Nephron progenitor cell (in vitro differentiated cells): Measurements from ENCODE around the gene CDH4.

ENCODE experiments used
- DNase-seq: peaks from one replicate; pipeline ENCODE4 v3.0.0; 2021
- H3K27ac Mint-ChIP-seq: 2 replicates; pipeline ENCODE4 v1.8.0; 2021; ENCODE audit warnings: mild to moderate bottlenecking, moderate library complexity, mixed read lengths
- H3K27me3 Mint-ChIP-seq: 2 replicates; pipeline ENCODE4 v1.8.0; 2021; ENCODE audit warnings: mild to moderate bottlenecking, low read depth, mixed read lengths; ENCODE audit not compliant: poor library complexity
- H3K36me3 Mint-ChIP-seq: 2 replicates; pipeline ENCODE4 v1.8.0; 2021; ENCODE audit warnings: low read depth, mixed read lengths
- H3K4me1 Mint-ChIP-seq: 2 replicates; pipeline ENCODE4 v1.8.0; 2021; ENCODE audit warnings: mixed read lengths
- H3K4me3 Mint-ChIP-seq: 2 replicates; pipeline ENCODE4 v1.8.0; 2021; ENCODE audit warnings: mild to moderate bottlenecking, moderate library complexity, mixed read lengths
- H3K9me3 Mint-ChIP-seq: 2 replicates; pipeline ENCODE4 v1.8.0; 2021; ENCODE audit warnings: mild to moderate bottlenecking, moderate library complexity, mixed read lengths
- TF ChIP-seq, protein P1 (sequence below): fragments of 200-600 bp; sonication (generic); IDR thresholded peaks from 2 replicates; pipeline ENCODE4 v1.5.0; 2021; ENCODE audit warnings: antibody characterized with exemption

CDH4 gene

DNA sequence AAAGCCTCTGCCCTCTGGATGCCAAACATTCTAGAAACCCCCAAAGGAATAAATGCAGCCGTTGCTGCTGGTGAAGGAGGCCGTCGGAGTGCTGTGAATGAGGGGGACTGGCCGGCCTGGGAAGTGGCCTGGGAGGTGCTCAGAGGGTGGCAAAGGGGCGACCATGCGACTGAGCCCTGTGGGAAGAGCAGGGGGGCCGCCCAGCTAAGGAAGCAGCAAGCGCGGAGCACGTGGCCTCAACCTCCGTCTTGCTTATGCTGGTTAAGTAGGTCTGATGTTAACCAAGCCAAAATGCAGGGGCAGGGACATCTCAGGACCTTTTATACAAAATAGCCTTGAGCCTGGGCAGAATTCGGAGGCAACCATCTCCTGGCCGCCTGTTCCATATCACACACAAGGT, 432.1 kb downstream of the CDH4 start:
- H3K27me3 Mint-ChIP-seq, result peaks cover 44% of the 10 kb centered on the region
- TF ChIP-seq, protein P1, sequence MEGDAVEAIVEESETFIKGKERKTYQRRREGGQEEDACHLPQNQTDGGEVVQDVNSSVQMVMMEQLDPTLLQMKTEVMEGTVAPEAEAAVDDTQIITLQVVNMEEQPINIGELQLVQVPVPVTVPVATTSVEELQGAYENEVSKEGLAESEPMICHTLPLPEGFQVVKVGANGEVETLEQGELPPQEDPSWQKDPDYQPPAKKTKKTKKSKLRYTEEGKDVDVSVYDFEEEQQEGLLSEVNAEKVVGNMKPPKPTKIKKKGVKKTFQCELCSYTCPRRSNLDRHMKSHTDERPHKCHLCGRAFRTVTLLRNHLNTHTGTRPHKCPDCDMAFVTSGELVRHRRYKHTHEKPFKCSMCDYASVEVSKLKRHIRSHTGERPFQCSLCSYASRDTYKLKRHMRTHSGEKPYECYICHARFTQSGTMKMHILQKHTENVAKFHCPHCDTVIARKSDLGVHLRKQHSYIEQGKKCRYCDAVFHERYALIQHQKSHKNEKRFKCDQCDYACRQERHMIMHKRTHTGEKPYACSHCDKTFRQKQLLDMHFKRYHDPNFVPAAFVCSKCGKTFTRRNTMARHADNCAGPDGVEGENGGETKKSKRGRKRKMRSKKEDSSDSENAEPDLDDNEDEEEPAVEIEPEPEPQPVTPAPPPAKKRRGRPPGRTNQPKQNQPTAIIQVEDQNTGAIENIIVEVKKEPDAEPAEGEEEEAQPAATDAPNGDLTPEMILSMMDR, result no peak
- no peak overlapping the region for H3K4me3 Mint-ChIP-seq
- no peaks in the 10 kb centered on the region for H3K9me3 Mint-ChIP-seq
- peaks cover 6% of the 10 kb centered on the region for H3K4me1 Mint-ChIP-seq
- no peak overlapping the region for H3K27ac Mint-ChIP-seq
- DNase-seq, result no peak
- no peaks in the 10 kb centered on the region for H3K36me3 Mint-ChIP-seq

DNA sequence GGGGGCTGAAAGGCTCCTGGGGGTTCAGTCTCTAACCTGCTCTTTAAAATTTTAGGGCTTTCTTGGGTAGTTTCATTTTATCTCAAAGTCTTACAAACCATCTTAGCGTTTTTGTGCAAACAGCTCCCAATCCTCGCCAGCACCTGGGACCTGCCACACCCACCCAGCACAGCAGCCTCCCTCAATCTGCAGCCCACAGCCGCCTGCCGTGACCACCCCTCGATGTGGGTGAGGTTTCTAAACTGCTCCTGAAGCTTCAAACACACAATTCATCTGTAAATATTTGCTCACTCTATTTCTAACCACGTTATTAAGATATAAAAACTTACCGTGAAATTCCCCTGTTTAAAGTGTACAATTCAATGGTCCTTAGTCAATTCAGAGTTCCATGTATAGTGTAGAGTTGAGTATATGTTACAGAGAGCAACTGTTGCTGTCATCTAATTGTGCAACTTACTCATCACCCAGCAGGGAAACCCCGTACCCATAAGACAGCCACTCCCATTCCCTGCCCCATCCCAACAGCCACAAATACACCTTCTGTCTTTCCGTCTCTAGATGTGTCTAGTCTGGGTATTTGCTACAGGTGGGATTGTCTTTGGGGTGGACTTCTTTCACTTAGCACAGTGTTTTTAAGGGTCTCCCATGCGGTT, 432.6 kb downstream of the CDH4 start:
- Mint-ChIP-seq H3K27ac (no peak overlapping the region), H3K27me3 (peaks cover 44% of the 10 kb centered on the region), H3K9me3 (no peaks in the 10 kb centered on the region), H3K4me3 (no peak overlapping the region), H3K36me3 (no peaks in the 10 kb centered on the region), H3K4me1 (peaks cover 6% of the 10 kb centered on the region)
- TF ChIP-seq, protein P1, result no peak
- DNase-seq, result no peak

DNA sequence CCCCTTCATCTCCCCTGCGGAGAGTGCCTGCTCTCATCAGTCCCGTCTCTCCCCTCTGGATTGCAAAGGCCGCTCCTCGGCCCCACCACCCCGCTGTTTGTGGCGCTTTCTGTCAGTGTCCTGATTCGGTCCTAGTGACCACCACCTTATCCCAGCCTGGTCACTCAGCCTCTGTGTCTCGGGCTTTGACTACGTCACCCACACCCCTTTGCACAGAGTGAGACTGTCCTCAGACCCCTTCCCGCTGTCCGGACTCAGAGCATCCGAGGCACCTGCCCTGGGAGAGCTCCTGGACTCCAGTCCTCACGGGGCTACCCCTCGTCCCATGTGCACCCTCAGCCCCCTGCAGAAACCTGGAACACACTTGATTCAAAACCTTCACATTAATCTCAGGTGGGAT, 433.4 kb downstream of the CDH4 start:
- Mint-ChIP-seq H3K4me1 (peaks cover 6% of the 10 kb centered on the region), H3K27me3 (peaks cover 44% of the 10 kb centered on the region), H3K9me3 (no peaks in the 10 kb centered on the region), H3K27ac (no peak overlapping the region), H3K36me3 (no peaks in the 10 kb centered on the region), H3K4me3 (no peak overlapping the region)
- no peak for DNase-seq
- TF ChIP-seq, protein P1, result no peak

DNA sequence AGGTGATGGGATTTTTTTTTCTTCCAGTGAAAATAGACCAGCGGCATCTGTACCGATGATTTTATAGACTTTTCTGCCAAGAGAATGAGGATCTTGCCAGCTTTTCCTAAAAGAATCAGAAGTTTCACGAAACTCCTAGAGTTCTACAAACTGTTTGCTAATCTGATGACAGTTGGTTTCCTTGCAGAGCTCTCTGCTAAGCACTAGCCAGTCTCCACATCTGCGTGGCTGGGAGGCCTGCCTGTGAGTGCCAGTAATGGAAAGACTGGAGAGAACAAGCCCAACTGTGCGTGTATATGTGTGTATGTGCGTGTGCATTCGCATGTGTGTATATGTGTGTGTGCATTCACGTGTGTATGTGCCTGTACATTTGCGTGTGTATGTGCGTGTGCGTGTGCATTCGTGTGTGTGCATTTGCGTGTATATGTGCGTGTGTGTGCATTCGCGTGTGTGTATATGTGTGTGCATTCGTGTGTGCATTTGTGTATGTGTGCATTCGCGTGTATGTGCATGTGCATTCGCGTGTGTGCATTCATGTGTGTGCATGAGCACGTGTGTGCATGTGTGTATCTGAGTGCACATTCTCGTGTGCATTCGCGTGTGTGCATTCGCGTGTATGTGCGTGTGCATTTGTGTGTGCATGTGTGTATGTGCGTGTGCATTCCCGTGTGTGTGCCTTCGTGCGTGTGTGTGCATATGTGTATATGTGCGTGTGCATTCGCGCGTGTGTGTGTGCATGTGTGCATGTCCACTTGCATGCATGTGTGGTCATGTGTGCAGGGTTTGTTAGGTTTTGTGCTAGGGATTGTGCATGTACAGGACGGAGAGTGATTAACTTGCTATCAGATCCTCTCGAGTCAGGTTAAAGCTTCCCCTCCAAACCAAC, 434.2 kb downstream of the CDH4 start:
- Mint-ChIP-seq H3K36me3 (no peaks in the 10 kb centered on the region), H3K27me3 (peaks cover 40% of the 10 kb centered on the region), H3K4me1 (peaks cover 6% of the 10 kb centered on the region), H3K4me3 (no peak overlapping the region), H3K9me3 (no peaks in the 10 kb centered on the region), H3K27ac (no peak overlapping the region)
- TF ChIP-seq, protein P1, result no peak
- no peak for DNase-seq

DNA sequence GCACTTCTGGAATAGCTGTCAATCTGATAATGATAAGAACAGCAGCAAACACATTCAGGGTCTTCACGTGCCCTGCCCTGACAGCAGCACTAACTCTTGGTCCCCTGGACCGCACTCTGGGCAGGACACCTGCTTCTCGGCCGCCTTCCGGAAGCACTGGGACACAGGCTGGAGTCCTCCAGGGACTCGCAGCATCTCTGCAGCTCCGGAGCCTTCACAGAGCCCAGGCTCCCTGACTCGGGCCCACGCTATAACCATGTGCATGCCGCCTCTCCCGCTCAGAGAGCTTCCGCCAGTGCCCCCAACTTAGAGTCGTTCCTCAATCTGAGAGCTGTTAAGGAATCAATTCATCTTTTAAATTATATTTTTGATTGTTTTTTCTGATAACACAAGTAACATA, 436.4 kb downstream of the CDH4 start:
- Mint-ChIP-seq H3K27me3 (peaks cover 25% of the 10 kb centered on the region), H3K4me1 (peaks cover 6% of the 10 kb centered on the region)

More for the DNA sequence above, 436.4 kb downstream of the CDH4 start:
- Mint-ChIP-seq H3K27ac (no peak overlapping the region), H3K9me3 (no peaks in the 10 kb centered on the region), H3K4me3 (no peak overlapping the region), H3K36me3 (no peaks in the 10 kb centered on the region)
- no peak for DNase-seq
- TF ChIP-seq, protein P1, result no peak
